Measurements from ENCODE around the gene PPFIA1. TPM values are rescaled to one million over a fixed set of nuclear protein-coding genes. Genes with fewer than 3 reads are reported as not detected.
"Not testable (repeated sequence)": the region's sequence is repeated elsewhere in the genome, so short reads cannot be mapped to it uniquely, and the experiment has no call there.

PPFIA1 gene
- total RNA-seq, 1 donor = 69.5 TPM

DNA sequence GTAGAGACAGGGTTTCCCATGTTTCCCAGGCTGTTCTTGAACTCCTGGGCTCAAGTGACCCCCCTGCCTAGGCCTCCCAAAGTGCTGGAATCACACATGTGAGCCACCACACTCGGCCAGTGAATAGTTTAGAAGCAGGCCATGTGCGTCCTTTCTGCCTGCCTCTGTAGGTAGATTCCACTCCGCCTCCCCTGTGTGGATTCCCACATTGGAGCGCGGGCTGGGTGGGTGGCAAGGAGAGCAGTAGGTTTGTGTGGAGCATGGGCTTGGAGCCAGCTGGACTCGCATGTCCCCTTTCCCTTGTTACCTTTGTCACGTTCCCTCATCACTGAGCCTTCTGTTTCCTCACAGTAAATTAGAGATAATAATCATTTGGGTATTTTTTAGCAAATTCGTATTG is 21.7 kb downstream of the PPFIA1 start:
- DNase-seq (ENCODE audit: low read depth) = no peak
- H3K4me3 ChIP-seq (ENCODE audit: low read depth, low read length) = no peak overlapping the region
- TF ChIP-seq, protein P1, sequence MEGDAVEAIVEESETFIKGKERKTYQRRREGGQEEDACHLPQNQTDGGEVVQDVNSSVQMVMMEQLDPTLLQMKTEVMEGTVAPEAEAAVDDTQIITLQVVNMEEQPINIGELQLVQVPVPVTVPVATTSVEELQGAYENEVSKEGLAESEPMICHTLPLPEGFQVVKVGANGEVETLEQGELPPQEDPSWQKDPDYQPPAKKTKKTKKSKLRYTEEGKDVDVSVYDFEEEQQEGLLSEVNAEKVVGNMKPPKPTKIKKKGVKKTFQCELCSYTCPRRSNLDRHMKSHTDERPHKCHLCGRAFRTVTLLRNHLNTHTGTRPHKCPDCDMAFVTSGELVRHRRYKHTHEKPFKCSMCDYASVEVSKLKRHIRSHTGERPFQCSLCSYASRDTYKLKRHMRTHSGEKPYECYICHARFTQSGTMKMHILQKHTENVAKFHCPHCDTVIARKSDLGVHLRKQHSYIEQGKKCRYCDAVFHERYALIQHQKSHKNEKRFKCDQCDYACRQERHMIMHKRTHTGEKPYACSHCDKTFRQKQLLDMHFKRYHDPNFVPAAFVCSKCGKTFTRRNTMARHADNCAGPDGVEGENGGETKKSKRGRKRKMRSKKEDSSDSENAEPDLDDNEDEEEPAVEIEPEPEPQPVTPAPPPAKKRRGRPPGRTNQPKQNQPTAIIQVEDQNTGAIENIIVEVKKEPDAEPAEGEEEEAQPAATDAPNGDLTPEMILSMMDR (IDR thresholded peaks at IDR 0.05; ENCODE audit: insufficient read depth, low read depth, low read length) = no peak

DNA sequence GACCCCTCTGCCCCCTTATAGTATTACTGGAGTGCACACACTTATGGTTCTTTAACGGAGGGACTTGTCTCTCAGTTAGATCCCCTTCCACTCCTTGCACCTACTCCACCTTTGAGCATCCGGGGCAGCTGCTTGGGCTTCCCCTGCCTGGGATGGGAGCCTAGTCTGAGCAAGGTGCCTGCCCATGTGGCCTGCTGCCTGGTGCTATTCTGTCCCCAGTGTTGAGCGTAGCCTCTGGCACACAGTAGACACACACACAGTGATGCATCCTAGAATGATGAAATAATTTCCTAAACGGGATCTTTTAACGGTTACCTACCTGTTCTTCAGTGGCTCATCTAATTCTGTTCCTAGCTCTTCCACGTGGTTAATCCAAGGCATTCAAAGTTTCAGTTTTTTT is 22.4 kb downstream of the PPFIA1 start:
- DNase-seq (ENCODE audit: low read depth) = no peak
- TF ChIP-seq, protein P1 (IDR thresholded peaks at IDR 0.05; ENCODE audit: insufficient read depth, low read depth, low read length) = no peak
- H3K4me3 ChIP-seq (ENCODE audit: low read depth, low read length) = no peak overlapping the region

DNA sequence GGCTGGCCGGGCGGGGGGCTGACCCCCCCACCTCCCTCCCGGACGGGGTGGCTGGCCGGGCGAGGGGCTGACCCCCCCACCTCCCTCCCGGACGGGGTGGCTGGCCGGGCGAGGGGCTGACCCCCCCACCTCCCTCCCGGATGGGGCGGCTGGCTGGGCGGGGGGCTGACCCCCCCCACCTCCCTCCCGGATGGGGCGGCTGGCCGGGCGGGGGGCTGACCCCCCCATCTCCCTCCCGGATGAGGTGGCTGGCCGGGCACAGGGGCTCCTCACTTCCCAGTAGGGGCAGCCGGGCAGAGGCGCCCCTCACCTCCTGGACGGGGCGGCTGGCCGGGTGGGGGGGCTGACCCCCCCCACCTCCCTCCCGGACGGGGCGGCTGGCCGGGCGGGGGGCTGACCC is 24.7 kb downstream of the PPFIA1 start:
- DNase-seq (ENCODE audit: low read depth); H3K4me3 ChIP-seq (ENCODE audit: low read depth, low read length): not testable (repeated sequence)

DNA sequence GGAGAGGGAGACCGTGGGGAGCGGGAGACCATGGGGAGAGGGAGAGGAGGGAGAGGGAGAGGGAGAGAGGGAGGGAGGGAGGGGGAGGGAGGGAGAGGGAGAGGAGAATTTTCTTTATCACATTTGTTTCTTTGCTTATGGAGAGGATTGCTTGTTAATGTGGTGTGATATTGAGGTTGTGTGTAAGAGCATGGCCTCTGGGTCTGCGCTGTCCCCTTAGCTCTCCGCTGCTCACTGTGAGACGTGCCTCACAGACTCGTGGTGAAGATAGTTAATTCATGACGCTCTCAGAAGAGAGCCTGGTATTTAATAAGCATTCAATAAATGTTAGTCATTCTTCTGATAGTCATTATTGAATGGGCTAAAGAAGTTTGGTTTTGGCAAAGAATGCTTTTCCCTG is 26.2 kb downstream of the PPFIA1 start:
- no peak for DNase-seq (ENCODE audit: low read depth)

DNA sequence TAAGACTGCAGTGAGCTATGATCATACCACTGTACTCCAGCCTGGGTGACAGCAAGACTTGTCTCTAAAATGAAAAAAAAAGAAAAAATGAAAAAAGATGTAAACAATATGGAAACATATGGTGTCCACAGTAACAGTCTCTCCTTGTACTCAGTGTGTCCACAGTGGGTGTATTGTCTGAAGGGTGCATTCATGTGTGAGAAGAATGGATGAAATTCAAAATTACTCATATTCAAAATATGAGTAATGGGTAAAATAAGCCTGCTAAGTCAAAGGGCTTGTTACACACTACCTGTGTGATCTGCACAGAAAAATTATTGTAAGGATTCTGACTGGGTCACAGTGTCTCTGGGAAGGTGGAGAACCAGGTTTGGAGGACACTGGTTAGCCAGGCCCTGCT is 26.9 kb downstream of the PPFIA1 start:
- TF ChIP-seq, protein P1 (IDR thresholded peaks at IDR 0.05; ENCODE audit: insufficient read depth, low read depth, low read length) = no peak
- no peak for DNase-seq (ENCODE audit: low read depth)
- H3K4me3 ChIP-seq (ENCODE audit: low read depth, low read length) = no peak overlapping the region

More for the DNA sequence above, 26.2 kb downstream of the PPFIA1 start:
- TF ChIP-seq, protein P1 (IDR thresholded peaks at IDR 0.05; ENCODE audit: insufficient read depth, low read depth, low read length) = no peak
- H3K4me3 ChIP-seq (ENCODE audit: low read depth, low read length) = no peak overlapping the region

DNA sequence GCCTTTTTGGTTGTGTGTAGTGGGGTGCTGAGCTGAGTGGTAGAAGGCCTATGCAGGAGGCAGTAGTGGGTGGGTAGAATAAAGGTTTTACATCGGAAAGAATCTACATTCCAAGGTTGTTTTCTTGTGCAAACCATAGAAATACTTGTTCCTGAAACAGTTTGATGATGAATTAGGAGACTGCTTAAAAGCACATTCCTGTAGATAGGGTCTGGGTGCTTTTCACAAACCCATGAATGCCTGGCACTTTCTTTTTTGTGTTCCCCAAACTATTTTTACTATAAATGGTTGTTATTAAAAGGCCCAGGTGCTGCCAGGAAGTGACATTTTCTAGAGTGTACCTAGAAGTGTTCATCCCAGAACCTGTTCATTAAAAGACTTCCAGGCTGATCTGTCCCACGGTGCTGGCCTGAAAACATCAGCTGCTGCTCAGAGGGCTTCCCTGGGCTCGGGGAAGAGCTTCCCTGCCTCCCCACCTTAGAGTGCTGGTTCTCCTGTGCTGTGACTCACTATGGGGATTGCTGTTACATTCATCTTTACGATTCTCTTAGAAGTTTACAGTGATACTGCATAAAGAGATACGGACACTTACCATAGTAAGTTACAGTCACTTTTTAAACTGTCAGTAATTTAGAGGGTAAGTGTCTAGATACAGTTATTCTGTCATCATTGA is 27.9 kb downstream of the PPFIA1 start:
- TF ChIP-seq, protein P1 (IDR thresholded peaks at IDR 0.05; ENCODE audit: insufficient read depth, low read depth, low read length) = no peak
- H3K4me3 ChIP-seq (ENCODE audit: low read depth, low read length) = no peak overlapping the region
- DNase-seq (ENCODE audit: low read depth) = no peak

DNA sequence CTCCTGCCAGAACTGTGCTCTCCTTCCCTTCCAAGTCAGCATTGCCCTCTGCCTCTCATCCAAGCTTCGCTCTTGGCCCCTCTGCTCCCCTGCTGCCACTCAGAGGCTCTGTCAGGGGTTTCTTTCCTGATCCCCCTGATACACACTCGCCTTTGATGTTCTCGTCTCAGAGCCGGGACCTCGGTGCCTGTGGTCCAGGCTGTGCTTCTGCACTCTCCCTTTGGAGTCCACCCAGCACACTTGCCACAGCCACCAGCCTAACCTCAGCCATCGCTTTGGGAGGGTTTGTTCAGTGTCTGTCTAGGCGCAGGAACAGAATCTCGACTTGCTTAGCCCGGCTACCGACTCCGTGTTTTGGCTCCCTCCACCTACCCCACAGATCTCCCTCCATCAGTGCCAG is 29.1 kb downstream of the PPFIA1 start:
- TF ChIP-seq, protein P1 (IDR thresholded peaks at IDR 0.05; ENCODE audit: insufficient read depth, low read depth, low read length) = no peak
- no peak overlapping the region for H3K4me3 ChIP-seq (ENCODE audit: low read depth, low read length)
- DNase-seq (ENCODE audit: low read depth) = no peak
